Lung (tissue), 12 donors: ENCODE results near the gene NCBP3. TPM values are rescaled to one million over a fixed set of nuclear protein-coding genes. Genes with fewer than 3 reads are reported as not detected.
A peak's percentile ranks its signal among the peaks of the same experiment; 100 is the strongest.

Experiments
- ATAC-seq: fragments of 200-7000 bp; cut with Tn5 transposase; one replicate; pipeline ENCODE4 v1.9.1; 2020; ENCODE audit warnings: moderate number of reproducible peaks; ENCODE audit not compliant: insufficient read depth, low FRiP score
- DNase-seq, 3 donors: peaks; one replicate each; pipeline ENCODE4 v3.0.0-alpha.2; 2013 to 2017
- H3K27ac ChIP-seq, 2 donors: one replicate each; pipeline ENCODE4 v1.5.1; 2013; ENCODE audit warnings: mild to moderate bottlenecking in 2 of 2, moderate library complexity in 2 of 2, control low read depth in 1 of 2, inconsistent platforms in 1 of 2, low read depth in 1 of 2, low read length in 1 of 2
- H3K27me3 ChIP-seq, 3 donors: one replicate each; pipeline ENCODE4 v1.5.1; 2013; ENCODE audit warnings: low read length in 2 of 3; ENCODE audit not compliant: control insufficient read depth in 3 of 3, insufficient read depth in 3 of 3
- H3K36me3 ChIP-seq, 4 donors: one replicate each; pipeline ENCODE4 v1.5.1; 2013; ENCODE audit warnings: low read length in 4 of 4, mild to moderate bottlenecking in 1 of 4, moderate library complexity in 1 of 4; ENCODE audit not compliant: control insufficient read depth in 4 of 4, insufficient read depth in 4 of 4
- H3K4me1 ChIP-seq, 5 donors: one replicate each; pipeline ENCODE4 v1.5.1; 2013; ENCODE audit warnings: low read length in 5 of 5, mild to moderate bottlenecking in 2 of 5, moderate library complexity in 1 of 5; ENCODE audit not compliant: control insufficient read depth in 5 of 5, insufficient read depth in 5 of 5
- H3K4me3 ChIP-seq: one replicate; pipeline ENCODE4 v1.5.1; 2013; ENCODE audit warnings: mild to moderate bottlenecking, control low read depth, moderate library complexity
- H3K9ac ChIP-seq, 2 donors: one replicate each; pipeline ENCODE4 v1.5.1; 2013; ENCODE audit warnings: low read length in 2 of 2, control low read depth in 1 of 2; ENCODE audit not compliant: insufficient read depth in 1 of 2
- H3K9me3 ChIP-seq, 4 donors: one replicate each; pipeline ENCODE4 v1.5.1; 2013; ENCODE audit warnings: low read length in 3 of 4, mild to moderate bottlenecking in 1 of 4, moderate library complexity in 1 of 4; ENCODE audit not compliant: control insufficient read depth in 4 of 4, insufficient read depth in 3 of 4
- CTCF ChIP-seq: IDR thresholded peaks from 2 replicates; pipeline ENCODE4 v1.5.1; 2012; ENCODE audit warnings: mild to moderate bottlenecking; ENCODE audit errors: control extremely low read depth, extremely low read depth
- WGBS, 2 donors: extraction: QIAGEN DNeasy Blood & Tissue Kit; methylation state at CpG; one replicate each; pipeline ENCODE4 v1.1.7; 2013; 5-methylcytosine and 5-hydroxymethylcytosine counted together
- polyA plus RNA-seq, 2 donors: library from polyadenylated mRNA; stranded (reverse); fragments of 200-250 nt; gene quantifications; one replicate each; pipeline ENCODE4 v1.2.1, GENCODE V29; 2013
- total RNA-seq, 2 donors: library from RNA; depleted of rRNA in 1 of 2; stranded (reverse); fragments of >200 nt in 1 of 2; gene quantifications; one replicate each; pipeline ENCODE4 v1.2.1, GENCODE V29; 2014 to 2021
- donor health status: control.
- donor health status: control.
- donor health status: Bipolar disorder and iron deficiency.
- donor health status: healthy.
- donor health status: DM: yes; HTN: yes; CAD: no.

NCBP3 gene
- total and polyA plus RNA-seq, 4 donors, result 15.9 to 49.4 (median 26.0) TPM

GRCh38 chr17:3885271-3885670 is 39.2 kb upstream of the NCBP3 start:
- Histone ChIP-seq H3K4me3 (no peak overlapping the region), H3K27me3 (no peaks in the 10 kb centered on the region), H3K36me3 (peaks cover 0 to 12% (median 3%) of the 10 kb centered on the region in 4 donors), H3K9ac (no peak overlapping the region), H3K4me1 (peaks cover 0 to 21% (median 8%) of the 10 kb centered on the region in 5 donors), H3K9me3 (no peaks in the 10 kb centered on the region), H3K27ac (no peak overlapping the region)
- no peak for TF ChIP-seq CTCF
- 67 to 82% methylated on average over 14 of the region's 14 CpGs for WGBS, 2 donors
- DNase-seq (peak in 2 of 3 donors; percentile 39 to 63), ATAC-seq (no peak)

- no peak for DNase-seq
- no peak overlapping the region for H3K4me3 ChIP-seq
- H3K27ac ChIP-seq, result no peak overlapping the region
- TF ChIP-seq CTCF, result no peak
- no peaks in the 10 kb centered on the region for H3K27me3 ChIP-seq
- no peak for ATAC-seq
- H3K9me3 ChIP-seq, result no peaks in the 10 kb centered on the region
- WGBS, 2 donors, result 87 to 95% methylated on average over 12 of the region's 12 CpGs
- H3K4me1 ChIP-seq, result peaks cover 0 to 16% (median 3%) of the 10 kb centered on the region in 5 donors
- peaks cover 0 to 14% (median 3%) of the 10 kb centered on the region in 4 donors for H3K36me3 ChIP-seq
- no peak overlapping the region for H3K9ac ChIP-seq
Measured at GRCh38 chr17:3884188-3884587, 38.1 kb upstream of the NCBP3 start.

GRCh38 chr17:3882276-3882675 is 36.2 kb upstream of the NCBP3 start:
- Histone ChIP-seq H3K9ac (no peak overlapping the region), H3K9me3 (no peaks in the 10 kb centered on the region), H3K4me1 (peaks cover 0 to 17% (median 0%) of the 10 kb centered on the region in 5 donors), H3K36me3 (peaks cover 0 to 14% (median 3%) of the 10 kb centered on the region in 4 donors), H3K27ac (no peak overlapping the region), H3K27me3 (no peaks in the 10 kb centered on the region), H3K4me3 (no peak overlapping the region)
- 86 to 91% methylated on average over 4 of the region's 4 CpGs for WGBS, 2 donors
- TF ChIP-seq CTCF, result no peak
- ATAC-seq, result no peak
- no peak for DNase-seq

- no peaks in the 10 kb centered on the region for H3K9me3 ChIP-seq
- 95 to 99% methylated on average over 7 of the region's 7 CpGs for WGBS, 2 donors
- H3K36me3 ChIP-seq, result peaks cover 0 to 16% (median 3%) of the 10 kb centered on the region in 4 donors
- no peak overlapping the region for H3K9ac ChIP-seq
- H3K4me3 ChIP-seq, result no peak overlapping the region
- no peak for DNase-seq
- H3K27ac ChIP-seq, result no peak overlapping the region
- ATAC-seq, result no peak
- no peaks in the 10 kb centered on the region for H3K27me3 ChIP-seq
- TF ChIP-seq CTCF, result no peak
- H3K4me1 ChIP-seq, result peaks cover 0 to 17% (median 0%) of the 10 kb centered on the region in 5 donors
Measured at GRCh38 chr17:3880983-3881382, 34.9 kb upstream of the NCBP3 start.
